Fibroblast of skin of back (primary cell): ENCODE measurements around the gene SLC22A9.
A peak's percentile ranks its signal among the peaks of the same experiment; 100 is the strongest.

Source experiments
- DNase-seq: peaks from one replicate; pipeline ENCODE4 v3.0.0-alpha.2; 2013

SLC22A9 gene

GRCh38 chr11:63445118-63445517, 75.5 kb downstream of the SLC22A9 start:
- no peak for DNase-seq

GRCh38 chr11:63445720-63446119, 76.1 kb downstream of the SLC22A9 start:
- peak; percentile 60 for DNase-seq

- no peak for DNase-seq
Measured at GRCh38 chr11:63448646-63449045, 79.1 kb downstream of the SLC22A9 start.

GRCh38 chr11:63459586-63459985, 90.0 kb downstream of the SLC22A9 start:
- DNase-seq: no peak
